Activated T-helper 9 cell treated with anti-CD3 and anti-CD28 coated beads, Interleukin-2, amount 50 U/mL, for 16 hours (primary cell): ENCODE results near the gene HINT3.
"Not testable (repeated sequence)": the region's sequence is repeated elsewhere in the genome, so short reads cannot be mapped to it uniquely, and the experiment has no call there.

Experiments
- DNase-seq: peaks from one replicate; pipeline ENCODE4 v3.0.0-alpha.2; 2020; ENCODE audit warnings: low read depth

HINT3 gene

GRCh38 chr6:125940247-125941041 lies 16.1 kb upstream of the HINT3 start:
- no peak for DNase-seq

- no peak for DNase-seq
Measured at GRCh38 chr6:125942672-125943527, 13.7 kb upstream of the HINT3 start.

- no peak for DNase-seq
Measured at GRCh38 chr6:125943528-125944433, 12.8 kb upstream of the HINT3 start.

GRCh38 chr6:125944434-125944816 lies 12.1 kb upstream of the HINT3 start:
- DNase-seq, result no peak

DNA sequence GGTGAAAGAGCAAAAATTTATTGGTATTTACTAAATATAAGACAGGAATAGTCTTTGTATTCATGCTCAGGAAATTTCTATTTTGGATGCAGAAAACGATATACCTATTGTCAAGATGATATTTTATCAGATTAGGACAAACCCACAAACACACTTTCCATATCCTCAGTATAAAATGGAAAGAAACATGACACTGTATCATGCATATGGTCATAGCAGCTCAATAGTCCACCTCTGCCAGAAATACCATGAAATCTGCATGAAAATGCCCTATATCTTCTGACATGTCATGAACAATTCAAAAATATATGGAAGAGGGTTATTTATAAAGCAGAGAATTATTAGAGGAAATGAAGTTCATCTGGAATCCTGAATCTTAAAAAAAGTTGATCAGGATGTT lies 11.7 kb upstream of the HINT3 start:
- no peak for DNase-seq

GRCh38 chr6:125945378-125946141 lies 11.0 kb upstream of the HINT3 start:
- DNase-seq, result no peak

GRCh38 chr6:125947615-125948014 lies 9.0 kb upstream of the HINT3 start:
- no peak for DNase-seq

DNA sequence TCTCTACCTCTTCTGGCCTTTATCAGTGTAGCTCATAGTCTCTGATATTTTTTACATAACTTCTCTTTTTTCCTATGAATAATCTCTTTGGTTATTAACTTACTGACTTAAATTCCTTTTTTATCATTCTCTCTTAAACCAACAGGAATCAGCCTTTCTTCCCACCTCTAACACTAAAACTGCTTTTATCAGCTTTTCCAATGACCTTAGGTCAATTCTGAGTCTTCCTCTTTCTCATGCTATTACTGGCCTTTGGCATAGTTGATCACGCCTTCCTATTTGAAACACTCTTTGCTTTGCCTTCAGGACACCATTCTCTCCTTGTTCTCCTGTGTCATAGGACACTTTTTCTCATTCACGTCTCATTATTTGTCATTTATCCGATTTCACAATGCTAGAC lies 8.1 kb upstream of the HINT3 start:
- no peak for DNase-seq

DNA sequence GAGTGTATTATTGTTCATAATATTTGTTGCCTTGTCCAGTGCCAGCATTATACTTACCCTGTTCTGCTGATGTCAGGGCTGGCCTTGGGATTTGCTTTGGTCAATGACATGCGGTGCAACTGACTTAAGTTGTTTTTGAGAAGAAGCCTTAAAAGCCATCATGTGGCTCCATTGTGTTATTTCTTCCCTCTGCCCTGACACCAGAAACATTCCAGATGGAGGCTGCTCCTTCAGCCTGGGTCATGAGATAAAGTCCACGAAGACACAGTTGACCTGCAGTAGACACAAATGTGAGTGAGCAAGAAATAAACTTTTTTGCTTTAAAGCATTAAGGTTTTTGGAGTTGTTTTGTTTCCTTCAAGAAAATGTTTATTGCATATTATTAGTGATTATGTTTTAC lies 7.5 kb upstream of the HINT3 start:
- DNase-seq, result no peak

GRCh38 chr6:125950293-125950692 lies 6.3 kb upstream of the HINT3 start:
- DNase-seq, result no peak

GRCh38 chr6:125950716-125951115 lies 5.9 kb upstream of the HINT3 start:
- not testable (repeated sequence) for DNase-seq

- DNase-seq, result no peak
Measured at GRCh38 chr6:125951323-125951722, 5.2 kb upstream of the HINT3 start.

DNA sequence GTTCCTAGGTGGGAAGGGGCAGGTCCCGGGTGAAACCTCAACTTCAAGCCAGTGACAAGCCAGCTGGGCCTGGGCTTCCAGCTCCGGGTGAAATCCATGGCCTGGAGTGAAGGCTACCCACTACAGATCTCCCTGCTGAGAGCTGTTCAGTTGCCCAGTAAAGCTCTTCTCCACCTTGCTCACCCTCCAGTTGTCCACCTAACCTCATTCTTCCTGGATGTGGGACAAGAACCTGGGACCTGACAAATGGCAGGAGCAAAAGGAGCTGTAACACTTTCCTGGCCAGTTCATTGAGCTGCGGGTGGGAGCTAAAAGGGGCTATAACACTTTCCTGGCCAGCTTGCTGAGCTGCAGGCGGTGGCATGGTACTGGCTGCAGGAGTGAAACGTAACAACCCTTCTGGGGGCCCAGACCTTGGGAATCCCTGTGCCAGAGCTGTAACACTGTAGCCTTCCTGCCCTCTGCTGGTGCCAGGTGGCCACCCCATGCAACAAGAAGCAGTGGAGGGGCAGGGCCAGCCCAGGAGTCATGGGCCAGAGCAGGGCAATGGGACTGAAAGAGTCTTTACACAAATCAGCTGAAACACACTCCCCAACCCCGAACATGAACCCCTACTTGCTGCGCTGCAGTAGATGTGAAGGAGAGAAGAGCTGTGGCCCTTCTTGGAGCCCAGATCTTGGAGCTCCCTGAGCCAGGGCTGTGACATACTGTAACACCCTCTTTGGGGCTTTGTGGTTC lies 3.6 kb upstream of the HINT3 start:
- DNase-seq, result no peak

GRCh38 chr6:125953502-125953875 lies 3.1 kb upstream of the HINT3 start:
- peak; percentile 0 for DNase-seq

DNA sequence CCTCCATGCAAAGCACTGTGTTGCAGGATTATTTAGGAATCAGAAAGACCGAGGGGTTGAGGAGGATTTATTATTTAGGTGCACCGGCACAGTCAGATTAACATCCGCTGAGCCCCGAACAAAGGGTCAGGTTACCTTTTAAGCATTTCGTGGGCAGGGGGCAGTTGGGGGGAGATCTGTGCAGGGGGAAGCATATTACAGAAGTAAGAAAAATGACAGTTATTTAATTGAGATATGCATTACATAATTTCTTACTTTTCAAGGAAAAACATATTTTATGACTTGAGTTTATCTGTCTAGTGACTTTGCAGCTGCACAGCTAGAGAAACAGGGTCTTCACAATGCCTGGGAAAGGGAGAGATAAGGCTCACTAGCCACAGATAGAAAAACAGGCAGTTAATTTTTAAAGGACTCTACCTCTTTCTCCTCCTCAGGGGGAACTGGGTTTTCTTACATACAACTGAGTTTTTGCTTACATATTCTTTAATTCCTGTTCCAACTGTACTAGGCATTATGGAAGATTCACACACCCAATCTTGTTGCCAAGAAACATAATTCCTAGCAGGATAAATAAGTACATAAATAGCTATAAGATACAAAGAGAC lies 1.7 kb upstream of the HINT3 start:
- DNase-seq, result no peak

- no peak for DNase-seq
Measured at GRCh38 chr6:125955973-125956372, 597 bp upstream of the HINT3 start.

- DNase-seq, result no peak
Measured at GRCh38 chr6:125957391-125957693, 772 bp downstream of the HINT3 start.

DNA sequence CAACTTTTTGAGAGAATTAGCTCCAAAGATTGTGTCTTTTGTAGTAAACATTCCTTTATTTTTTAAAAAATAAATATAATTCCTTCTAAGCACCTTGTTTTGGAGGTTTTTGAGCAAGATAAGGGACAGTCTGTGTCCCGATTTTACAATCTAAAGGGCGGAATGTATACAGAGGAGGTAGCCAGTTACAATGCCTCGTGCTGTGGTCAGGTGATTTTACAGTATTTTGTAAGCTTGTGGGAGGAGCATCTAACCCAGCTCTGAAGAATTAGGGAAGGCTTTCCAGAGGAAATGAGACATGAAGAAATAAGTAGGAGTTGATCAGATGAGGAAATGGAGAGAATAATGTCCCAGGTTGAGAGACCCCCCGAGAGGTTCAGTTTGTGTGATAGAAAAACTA lies 1.3 kb downstream of the HINT3 start:
- no peak for DNase-seq

GRCh38 chr6:125959041-125959440 lies 2.5 kb downstream of the HINT3 start:
- no peak for DNase-seq

DNA sequence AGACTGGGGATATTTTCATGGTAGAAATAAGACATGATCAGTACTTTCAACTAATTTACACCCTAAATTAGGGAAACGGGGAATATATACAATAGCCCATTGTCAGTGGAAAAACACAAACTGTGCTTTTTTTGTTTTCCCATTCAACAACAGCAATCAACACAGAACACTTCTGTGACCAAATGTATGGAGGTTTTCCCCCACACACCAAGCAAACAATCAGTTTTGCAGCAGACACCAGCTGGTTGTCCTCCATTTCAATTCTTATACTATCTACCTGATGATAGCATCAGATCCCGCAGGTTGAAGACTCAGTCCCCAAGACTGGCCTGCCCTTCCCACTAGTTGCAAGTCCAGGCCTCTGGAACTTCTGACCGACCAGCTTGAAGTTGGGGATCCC lies 4.5 kb downstream of the HINT3 start:
- DNase-seq, result no peak
